ENCODE data around the gene SLC22A12.

SLC22A12 gene

GRCh38 chr11:64629103-64629502 is 38.1 kb downstream of the SLC22A12 start:
- DNase-seq = no peak

- DNase-seq = no peak
Measured at GRCh38 chr11:64629796-64630562, 39.0 kb downstream of the SLC22A12 start.

GRCh38 chr11:64631675-64632074 is 40.7 kb downstream of the SLC22A12 start:
- DNase-seq = no peak

DNA sequence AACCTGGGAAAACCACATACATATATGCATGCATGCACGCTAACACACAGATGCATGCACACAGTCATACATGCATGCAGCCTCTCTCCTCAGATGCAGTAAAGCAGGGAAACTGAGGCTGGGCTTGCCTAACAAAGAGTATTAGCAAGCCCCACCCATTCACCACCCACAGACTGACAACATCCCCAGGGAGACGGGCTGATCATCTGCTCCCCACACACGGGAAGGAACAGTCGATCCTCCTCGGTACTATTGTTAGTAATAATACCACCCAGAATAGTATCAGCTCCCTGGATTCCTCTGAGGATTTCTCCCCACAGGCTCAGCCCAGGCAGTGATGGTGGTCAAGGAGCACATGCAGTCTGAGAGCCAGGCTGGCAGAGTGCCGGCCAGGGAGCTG is 41.2 kb downstream of the SLC22A12 start:
- no peak for DNase-seq

GRCh38 chr11:64632654-64633053 is 41.6 kb downstream of the SLC22A12 start:
- DNase-seq = no peak

- no peak for DNase-seq
Measured at GRCh38 chr11:64633555-64634159, 42.6 kb downstream of the SLC22A12 start.

DNA sequence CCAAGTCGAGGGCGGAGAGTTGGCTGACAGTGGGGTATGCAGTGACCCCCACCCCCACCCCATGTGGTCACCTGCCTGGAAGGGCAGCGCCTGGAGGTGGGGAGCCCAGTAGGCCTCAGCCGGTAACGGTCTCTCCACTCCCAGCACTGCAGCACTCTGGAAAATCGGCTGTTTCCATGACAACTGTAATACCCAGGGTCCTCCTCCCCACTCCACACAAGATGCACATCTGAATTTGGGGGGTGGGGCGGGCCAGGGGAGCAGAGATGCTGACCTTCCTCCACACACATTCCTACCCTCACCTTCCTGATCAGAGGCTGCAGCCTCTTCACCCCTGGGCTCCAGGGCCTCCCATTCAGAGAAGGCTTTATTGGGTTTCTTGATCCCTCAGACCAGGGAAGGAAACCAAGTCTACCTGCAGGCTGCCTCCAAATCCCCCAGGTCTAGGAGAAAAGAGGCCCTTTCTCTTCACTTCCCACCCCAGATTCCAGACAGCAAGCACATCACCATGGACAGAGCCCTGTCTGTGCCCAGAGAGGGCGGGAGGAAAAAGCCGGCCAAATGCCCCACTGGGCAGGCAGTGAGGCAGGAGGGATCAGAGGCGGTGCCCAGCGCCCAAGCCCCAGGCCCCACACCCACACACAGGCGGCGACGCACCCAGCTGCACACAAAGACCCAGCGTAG is 46.5 kb downstream of the SLC22A12 start:
- no peak for DNase-seq

- no peak for DNase-seq
Measured at GRCh38 chr11:64638018-64638665, 47.1 kb downstream of the SLC22A12 start.

- no peak for DNase-seq
Measured at GRCh38 chr11:64638829-64639228, 47.8 kb downstream of the SLC22A12 start.

DNA sequence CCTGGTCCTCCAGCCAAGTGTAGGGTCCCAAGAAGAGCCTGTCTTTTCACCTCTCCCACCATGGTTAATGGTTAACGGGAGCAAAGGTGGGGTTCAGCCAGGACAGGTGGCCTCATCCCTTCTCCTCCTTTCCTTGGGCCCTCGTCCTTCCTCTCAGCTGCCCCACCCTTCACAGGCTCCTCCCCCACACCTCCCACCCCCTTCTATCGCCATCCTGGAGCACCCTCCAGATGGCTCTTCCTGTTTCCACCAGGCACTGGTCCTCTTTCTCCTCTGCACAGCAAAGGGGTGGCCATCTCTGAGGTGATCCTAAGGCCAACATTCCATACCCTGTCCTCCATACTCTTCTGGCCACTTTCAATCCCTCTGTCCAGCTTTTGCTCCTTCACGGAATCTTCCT is 48.9 kb downstream of the SLC22A12 start:
- DNase-seq = no peak

DNA sequence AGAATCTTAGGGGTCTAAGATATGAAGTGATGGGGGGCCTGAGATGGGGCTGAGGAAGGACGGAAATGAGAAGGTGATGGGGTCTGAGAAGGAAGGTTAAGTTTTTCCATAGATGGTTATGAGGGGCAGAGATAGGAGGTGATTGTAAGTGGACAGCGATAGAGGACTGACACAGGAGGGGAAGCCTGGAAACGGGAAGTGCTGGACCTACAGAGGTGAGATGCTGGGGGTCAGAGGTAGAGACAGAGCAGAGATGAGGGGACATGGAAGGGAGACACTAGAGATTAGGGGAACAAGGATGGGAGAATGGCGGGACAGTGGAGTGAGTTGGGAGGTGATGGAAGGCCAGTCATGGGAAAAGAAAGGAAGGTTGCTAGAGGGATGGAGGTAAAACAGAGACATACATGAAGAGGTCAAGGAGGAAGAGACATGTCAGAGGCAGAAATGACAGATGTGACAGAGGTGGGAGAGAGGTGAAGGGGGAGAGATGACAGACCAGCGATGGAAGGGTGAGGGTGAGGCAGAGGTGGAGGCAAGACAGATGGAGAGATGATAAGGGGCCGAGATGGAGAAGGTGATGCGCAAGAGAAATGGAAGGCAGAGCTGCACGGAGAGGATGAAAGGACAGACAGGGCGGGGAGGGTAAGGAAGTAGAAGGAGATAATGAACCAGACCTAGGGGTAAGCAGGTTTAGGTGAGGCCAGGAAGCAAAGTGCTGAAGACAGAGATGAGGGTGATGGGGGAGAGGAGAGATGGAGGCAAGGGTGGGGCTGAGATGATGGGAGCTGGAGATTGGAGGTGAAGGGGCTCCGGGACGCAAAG is 50.8 kb downstream of the SLC22A12 start:
- DNase-seq = no peak

DNA sequence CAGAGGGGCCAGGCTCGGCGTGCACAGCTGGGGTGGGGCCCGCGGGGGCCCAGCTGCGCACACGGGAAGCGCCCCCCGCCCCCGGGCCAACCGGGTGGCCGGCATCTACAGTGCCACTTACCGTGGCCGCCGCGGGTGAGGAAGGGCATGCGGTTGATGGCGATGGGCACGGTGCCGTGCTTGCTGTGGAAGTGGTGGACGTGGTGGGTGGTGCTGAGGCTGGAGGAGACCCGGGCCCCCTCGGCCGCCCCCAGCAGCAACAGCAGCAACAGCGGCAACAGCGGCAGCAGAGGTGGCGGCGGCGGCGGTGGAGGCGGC is 51.4 kb downstream of the SLC22A12 start:
- no peak for DNase-seq

- no peak for DNase-seq
Measured at GRCh38 chr11:64642871-64643255, 51.8 kb downstream of the SLC22A12 start.

- DNase-seq = no peak
Measured at GRCh38 chr11:64643256-64643881, 52.3 kb downstream of the SLC22A12 start.

GRCh38 chr11:64643920-64644646 is 53.1 kb downstream of the SLC22A12 start:
- no peak for DNase-seq

DNA sequence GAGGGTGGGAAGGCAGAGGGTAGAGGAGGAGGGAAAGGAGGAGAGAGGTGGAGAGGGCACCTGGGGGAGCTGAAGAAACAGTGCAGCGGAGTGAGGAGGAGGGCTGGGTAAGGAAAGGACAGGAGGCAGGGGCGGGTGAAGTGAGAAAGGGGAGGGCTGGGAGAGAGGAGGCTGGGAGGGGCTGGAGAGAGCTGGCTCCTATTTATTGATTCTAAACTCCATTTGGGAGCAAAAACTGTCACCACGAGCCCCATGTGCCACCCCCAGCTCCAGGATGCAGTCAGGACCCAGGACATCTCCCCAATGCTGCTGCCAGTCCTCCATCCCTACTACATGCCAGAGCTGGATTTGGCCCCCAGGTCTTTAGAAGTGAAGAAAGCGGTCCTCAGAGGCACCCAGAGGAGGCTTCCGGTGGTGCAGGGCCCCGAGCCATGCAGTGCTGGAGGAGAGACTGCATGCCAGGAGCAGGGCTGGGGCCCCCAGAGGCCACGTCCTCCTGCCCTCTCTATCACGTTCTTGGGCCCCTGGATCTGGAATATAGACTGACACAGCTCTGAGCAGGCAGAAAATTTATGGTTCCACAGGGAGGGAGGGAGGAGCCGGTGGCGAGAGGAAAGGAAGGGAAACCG is 53.7 kb downstream of the SLC22A12 start:
- no peak for DNase-seq

GRCh38 chr11:64647019-64647779 is 56.2 kb downstream of the SLC22A12 start:
- no peak for DNase-seq

- no peak for DNase-seq
Measured at GRCh38 chr11:64648551-64648950, 57.5 kb downstream of the SLC22A12 start.

GRCh38 chr11:64649291-64649697 is 58.3 kb downstream of the SLC22A12 start:
- DNase-seq = no peak

GRCh38 chr11:64650923-64651523 is 60.0 kb downstream of the SLC22A12 start:
- peak; percentile 23 for DNase-seq
